NCI-H146 treated with DMSO at 0.1 percent for 48 hours (cell line): Measurements from ENCODE around the gene SETD1B.
A peak's percentile ranks its signal among the peaks of the same experiment; 100 is the strongest.
"Not testable (repeated sequence)": the region's sequence is repeated elsewhere in the genome, so short reads cannot be mapped to it uniquely, and the experiment has no call there.

ENCODE experiments used
- DNase-seq: peaks from one replicate; lab custom pipeline; 2025; ENCODE audit not compliant: unreplicated experiment; lab: John Stamatoyannopoulos, UW

SETD1B gene

DNA sequence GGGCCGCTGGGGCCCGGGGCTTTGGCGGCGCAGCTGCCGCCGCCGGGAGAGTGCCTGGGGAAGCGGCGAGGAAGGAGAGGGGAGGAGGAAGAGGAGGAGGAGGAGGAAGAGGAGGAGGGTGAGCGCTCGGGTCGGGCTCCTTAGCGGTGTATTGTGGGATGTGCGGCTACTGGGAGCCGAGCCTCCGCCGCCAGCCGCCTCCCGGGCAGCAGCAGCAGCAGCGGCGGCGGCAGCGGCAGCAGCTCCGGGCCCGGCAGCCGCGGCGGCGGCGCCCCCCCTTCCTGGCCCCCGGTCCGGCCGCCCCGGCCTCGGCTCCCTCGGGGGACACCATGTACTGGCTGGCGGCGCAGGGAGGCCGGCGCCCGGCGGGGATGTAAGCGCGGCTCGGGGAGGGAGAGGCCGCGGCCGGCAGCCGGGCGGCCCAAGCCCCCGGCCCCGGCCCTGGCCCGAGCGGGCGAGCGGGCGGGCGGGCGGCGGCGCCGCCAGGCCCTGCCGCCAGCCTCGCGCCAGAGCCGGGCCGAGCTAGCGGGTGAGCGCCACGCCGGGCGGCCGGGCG, at the start of gene SETD1B:
TSS of gene SETD1B (plus strand) at position 149 of the 556 bp plus-strand sequence. CDS start 729 bp downstream, outside the sequence.
- peak; percentile 31 for DNase-seq

DNA sequence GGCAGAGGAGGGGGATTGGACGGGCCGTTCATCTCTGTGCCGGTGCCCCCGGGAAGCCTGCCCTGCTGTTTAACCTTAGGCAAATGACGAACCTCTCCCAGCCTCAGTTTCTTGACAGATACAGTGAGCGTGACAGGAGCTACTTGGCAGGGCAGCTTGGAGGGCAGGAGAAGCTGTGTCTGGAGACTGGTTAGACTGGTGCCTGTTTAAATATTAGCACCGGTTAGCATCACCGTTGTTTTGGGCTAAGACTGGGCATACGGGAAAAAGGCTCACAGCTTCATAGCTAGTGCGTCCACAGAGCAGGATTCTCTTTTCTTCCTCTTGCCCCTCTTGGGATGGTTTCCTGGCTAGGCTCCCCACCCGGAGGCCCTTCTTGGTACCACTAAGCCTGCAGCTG, 49.0 kb upstream of the SETD1B start:
- no peak for DNase-seq

- DNase-seq = no peak
Measured at GRCh38 chr12:121755591-121755990, 48.2 kb upstream of the SETD1B start.

GRCh38 chr12:121758536-121758935, 45.3 kb upstream of the SETD1B start:
- not testable (repeated sequence) for DNase-seq

DNA sequence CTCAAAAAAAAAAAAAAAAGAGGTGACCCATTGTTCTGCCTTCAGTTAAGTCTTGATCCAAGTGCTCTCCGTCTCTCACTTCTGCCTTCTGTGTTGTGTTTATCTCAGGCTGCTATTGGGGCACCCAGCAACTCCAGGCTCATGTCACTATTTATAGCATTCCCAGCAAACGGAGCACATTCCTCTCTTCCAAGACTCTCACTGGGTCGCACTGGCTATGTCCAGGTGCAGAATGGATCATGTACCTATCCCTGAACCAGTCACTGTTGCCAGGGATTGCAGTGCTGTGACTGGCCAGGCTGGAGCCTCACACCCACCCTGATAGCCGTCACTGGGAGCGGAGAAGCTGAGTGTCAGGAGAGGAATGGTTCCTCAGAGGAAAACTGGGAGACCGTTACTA, 41.5 kb upstream of the SETD1B start:
- DNase-seq = no peak

GRCh38 chr12:121764808-121765207, 39.0 kb upstream of the SETD1B start:
- no peak for DNase-seq

DNA sequence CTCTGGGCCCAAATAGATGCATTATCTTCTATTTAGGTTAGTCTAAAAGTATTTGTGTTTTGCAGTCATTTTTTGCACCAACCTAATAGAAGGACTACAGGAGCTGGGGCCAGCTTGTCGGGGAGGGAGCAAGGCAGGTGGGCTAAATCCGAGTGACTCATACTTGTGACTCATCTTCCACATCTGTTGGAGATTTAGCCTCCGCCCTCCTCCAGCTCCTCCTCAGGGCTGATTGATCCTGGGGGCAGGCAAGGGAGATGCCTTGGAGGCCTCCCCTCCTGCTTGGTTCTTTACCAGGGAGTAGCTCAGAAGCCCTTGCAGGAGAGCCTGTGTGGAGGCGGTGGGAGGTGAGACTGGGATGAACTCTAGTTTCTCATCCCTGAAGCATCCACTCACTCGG, 38.2 kb upstream of the SETD1B start:
- no peak for DNase-seq

GRCh38 chr12:121766290-121767039, 37.3 kb upstream of the SETD1B start:
- no peak for DNase-seq

DNA sequence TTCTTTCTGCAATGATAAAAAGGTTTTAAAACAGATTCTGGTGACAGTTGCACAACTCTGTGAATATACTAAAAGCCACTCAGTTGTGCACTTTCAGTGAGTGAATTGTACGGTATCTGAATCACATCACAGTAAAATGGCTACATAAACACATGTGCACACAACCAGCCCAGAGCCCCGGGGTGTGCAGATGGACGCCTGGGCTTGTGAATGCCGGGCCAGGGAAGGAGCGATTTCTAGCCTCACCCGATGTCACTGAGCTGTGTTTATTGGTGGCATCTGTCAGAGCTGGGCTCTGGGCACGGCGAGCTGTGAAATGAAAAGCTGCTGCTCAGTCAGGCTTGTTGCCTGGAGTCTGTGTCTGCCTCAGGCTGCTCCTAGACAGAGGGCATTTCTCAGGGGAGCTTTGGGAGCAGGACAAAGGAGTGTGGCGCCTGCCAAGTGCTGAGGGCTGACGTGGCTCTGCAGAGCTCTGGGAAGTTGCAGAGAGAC, 36.2 kb upstream of the SETD1B start:
- no peak for DNase-seq

DNA sequence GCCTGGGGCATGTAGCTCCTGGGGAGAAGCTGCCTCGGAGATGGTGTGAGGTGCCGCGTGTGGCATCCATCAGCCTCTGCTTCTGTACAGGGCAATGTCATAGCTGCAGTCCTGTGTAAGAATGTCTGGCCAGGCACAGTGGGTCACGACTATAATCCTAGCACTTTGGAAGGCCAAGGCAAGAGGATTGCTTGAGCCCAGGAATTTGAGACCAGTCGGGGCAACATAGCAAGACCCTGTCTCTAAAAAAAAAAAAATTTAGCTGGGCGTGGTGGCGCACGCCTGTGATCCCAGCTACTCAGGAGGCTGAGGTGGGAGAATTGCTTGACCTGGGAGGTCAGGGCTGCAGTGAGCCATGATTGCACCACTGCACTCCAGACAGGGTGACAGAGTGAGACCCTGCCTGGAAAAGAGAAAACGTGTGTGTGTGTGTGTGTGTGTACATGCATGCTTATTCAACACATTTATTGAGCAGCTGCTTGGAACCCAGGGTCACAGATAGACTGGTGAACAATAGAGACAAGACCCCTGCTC, 34.4 kb upstream of the SETD1B start:
- DNase-seq = no peak

GRCh38 chr12:121769831-121770301, 33.9 kb upstream of the SETD1B start:
- DNase-seq = no peak

DNA sequence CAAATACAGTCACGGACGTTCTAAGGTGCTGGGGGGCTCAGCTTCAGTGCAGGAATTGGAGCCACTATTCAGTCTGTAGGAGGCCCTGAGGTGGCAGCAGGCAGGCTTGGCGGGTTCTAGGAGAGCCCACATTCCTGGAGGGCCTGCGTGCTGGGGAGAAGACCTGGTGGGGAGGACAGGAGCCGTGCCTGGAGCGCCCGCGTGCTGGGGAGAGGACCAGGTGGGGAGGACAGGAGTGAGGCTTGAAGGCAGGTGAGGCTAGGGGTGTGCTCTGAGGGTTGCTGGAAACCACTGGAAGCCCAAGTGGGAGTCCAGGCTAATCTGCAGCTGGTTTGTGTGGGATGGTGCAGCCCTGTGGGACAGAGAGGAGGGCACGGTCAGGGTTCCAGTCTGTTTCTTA, 33.4 kb upstream of the SETD1B start:
- DNase-seq = no peak

DNA sequence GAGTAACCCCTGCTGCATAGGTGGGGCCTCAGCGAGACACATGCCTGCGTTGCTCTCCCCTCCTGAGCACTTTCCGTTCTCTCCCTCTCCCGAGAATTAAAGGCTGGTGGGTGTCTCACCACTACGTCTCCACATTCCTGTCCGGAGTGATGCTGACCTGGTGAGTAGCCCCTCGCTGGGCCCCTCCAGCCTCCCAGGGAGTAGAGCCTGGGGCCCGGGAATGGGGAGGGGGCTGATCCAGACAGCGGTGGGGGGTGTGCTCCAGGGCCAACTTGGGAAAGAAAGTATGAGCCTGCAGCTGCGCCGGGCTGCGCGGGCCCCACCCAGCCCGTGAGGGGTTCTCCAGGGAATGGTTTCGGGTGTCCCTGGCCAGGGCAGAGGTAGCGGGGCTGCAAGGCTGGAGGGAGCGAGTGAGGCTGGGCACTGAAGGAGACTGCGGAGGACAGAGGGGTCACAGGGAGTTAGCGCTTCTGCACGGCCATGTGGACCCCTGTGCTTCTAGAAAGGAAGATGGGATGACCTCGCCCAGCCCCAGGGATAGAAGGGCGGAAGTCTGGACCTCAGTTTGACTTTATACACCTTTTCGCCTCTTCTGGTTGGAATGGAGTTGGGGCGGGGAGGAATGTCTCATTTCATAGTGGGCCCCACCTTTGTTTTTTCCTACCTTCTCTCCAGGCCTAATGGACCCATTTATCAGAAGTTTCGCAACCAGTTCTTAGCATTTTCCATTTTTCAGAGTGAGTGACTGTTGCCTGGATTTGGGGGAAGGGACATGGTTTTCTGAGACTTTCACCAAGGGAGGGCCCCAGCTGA, 32.8 kb upstream of the SETD1B start:
- no peak for DNase-seq

DNA sequence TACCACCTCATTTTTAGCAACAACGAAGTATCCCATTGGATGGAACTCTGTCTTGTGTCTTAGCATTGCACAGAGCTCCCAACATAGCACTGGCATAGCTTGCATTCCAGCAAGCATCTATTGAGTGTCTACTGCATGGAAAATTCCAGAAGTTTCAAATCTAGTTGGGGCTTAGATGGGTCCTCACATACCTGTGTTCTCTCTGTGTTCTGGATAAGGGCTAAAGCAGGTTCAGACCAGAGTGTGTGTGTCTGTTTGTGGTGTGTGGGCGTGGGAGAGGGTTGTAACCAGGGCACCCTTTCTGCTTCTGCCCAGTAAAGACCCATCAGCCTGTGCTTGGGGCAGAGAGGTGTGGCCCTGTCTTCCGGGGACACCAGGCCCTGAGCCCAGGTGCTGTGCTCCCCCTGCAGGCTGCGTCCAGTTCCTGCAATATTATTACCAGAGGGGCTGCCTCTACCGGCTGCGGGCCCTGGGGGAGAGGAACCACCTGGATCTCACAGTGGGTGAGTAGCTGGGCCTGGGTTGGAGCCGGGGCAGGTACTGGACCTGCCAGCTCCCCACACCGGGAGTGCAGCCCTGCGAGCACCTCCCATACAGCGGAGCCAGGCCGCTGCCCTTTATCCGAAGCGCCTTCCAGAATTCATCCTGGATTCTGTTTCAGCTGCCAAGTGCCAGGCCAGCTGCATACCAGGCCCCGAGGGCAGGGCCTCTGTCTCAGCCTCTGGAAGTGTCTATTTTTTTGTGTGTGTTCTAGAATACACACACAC, 30.6 kb upstream of the SETD1B start:
- DNase-seq = peak; percentile 18

GRCh38 chr12:121774968-121775474, 28.8 kb upstream of the SETD1B start:
- DNase-seq = no peak

DNA sequence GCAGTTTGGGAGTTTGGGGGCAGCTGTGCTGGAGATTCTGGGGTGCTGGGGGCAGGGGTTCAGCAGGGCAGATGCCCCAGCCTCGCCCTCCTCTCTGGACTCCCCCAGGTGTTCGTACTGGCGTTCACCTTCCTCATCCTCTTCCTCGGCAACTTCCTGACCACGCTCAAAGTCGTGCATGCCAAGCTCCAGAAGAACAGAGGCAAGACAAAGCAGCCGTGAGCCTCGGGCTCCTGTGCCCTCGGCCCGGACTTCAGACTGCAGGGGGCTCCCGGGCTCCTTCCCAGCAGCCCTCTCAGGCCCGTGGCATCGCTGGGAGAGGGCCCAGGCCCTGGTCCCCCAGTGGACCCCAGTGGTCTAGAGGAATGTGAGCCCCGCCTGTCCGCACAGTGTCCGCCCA, 28.3 kb upstream of the SETD1B start:
- no peak for DNase-seq

GRCh38 chr12:121776190-121777098, 27.4 kb upstream of the SETD1B start:
- peak; percentile 13 for DNase-seq

DNA sequence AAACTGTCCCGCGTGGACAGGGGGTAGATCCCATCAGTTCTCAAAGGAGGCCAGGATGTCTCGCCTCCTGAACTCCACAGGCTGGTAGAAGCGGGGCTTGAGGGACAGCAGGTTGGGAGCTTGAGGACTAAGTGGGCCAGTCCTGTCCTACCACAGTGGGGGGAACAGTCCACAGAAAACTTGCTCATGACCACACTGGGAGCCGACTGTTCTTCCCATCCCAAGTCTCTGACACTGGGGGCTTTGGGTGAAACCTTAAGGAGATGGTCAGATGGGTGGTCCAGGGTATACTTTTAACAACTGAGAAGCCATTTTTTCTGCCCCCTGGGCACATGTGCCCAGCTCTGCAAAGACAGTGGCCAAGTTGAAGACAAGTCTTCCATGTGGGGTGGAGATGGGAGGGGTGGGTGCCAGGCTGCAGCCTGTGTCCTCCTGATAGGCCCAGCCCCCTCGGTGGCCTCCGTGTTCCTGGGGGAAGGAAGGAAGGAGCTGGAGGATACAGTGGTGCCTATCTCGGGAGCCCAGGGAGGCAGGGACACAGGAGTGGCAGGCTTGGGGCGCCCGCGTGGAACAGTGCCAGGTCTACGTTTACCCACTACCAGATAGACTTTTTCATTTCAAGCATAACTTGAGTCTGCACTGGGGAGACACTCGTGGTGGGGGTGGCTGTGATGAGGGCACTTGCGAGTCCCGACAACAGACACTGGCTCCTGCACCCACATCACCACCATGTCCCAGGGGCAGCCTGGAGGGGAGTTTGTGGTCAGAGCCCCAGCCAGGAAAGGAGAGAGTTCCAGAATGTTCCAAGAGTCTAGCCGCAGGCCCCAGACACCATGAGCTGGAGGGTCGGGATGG, 25.0 kb upstream of the SETD1B start:
- no peak for DNase-seq
